IPS-NIHi7 (cell line): ENCODE measurements around the gene RGS4.

Experiments
- DNase-seq: peaks from one replicate; pipeline ENCODE4 v3.0.0; 2012; ENCODE audit warnings: mixed read lengths; ENCODE audit errors: extremely low spot score

Gene RGS4

GRCh38 chr1:163069142-163069541, at the start of gene RGS4:
Gene RGS4, plus strand, starts transcription at chr1:163069361. Its CDS starts 124 bp downstream, at chr1:163069485.
- peak; percentile 91 for DNase-seq

- no peak for DNase-seq
Observed at GRCh38 chr1:163022129-163022528, 47.0 kb upstream of the RGS4 start.

GRCh38 chr1:163027610-163028009, 41.6 kb upstream of the RGS4 start:
- DNase-seq: no peak

- DNase-seq: no peak
Observed at GRCh38 chr1:163029901-163030300, 39.3 kb upstream of the RGS4 start.

- no peak for DNase-seq
Observed at GRCh38 chr1:163035446-163036249, 33.5 kb upstream of the RGS4 start.

GRCh38 chr1:163036671-163037070, 32.5 kb upstream of the RGS4 start:
- DNase-seq: no peak

GRCh38 chr1:163038928-163039706, 30.0 kb upstream of the RGS4 start:
- DNase-seq: no peak

GRCh38 chr1:163039707-163040093, 29.5 kb upstream of the RGS4 start:
- DNase-seq: no peak

GRCh38 chr1:163046071-163046470, 23.1 kb upstream of the RGS4 start:
- no peak for DNase-seq

- no peak for DNase-seq
Observed at GRCh38 chr1:163047951-163048659, 21.1 kb upstream of the RGS4 start.

GRCh38 chr1:163048869-163049268, 20.3 kb upstream of the RGS4 start:
- no peak for DNase-seq

- DNase-seq: no peak
Observed at GRCh38 chr1:163049296-163049695, 19.9 kb upstream of the RGS4 start.

GRCh38 chr1:163050496-163050895, 18.7 kb upstream of the RGS4 start:
- no peak for DNase-seq

GRCh38 chr1:163054181-163054591, 15.0 kb upstream of the RGS4 start:
- DNase-seq: no peak

GRCh38 chr1:163055005-163055404, 14.2 kb upstream of the RGS4 start:
- DNase-seq: no peak

GRCh38 chr1:163055531-163055930, 13.6 kb upstream of the RGS4 start:
- no peak for DNase-seq

GRCh38 chr1:163056831-163057230, 12.3 kb upstream of the RGS4 start:
- DNase-seq: no peak

- no peak for DNase-seq
Observed at GRCh38 chr1:163060343-163061007, 8.7 kb upstream of the RGS4 start.

GRCh38 chr1:163063143-163063542, 6.0 kb upstream of the RGS4 start:
- no peak for DNase-seq

- no peak for DNase-seq
Observed at GRCh38 chr1:163063610-163064009, 5.6 kb upstream of the RGS4 start.

- no peak for DNase-seq
Observed at GRCh38 chr1:163066168-163066567, 3.0 kb upstream of the RGS4 start.

GRCh38 chr1:163066686-163067085, 2.5 kb upstream of the RGS4 start:
- no peak for DNase-seq
